HG03342 (cell line): ENCODE measurements around the gene GDI1.
A peak's percentile ranks its signal among the peaks of the same experiment; 100 is the strongest.
"Not testable (repeated sequence)": the region's sequence is repeated elsewhere in the genome, so short reads cannot be mapped to it uniquely, and the experiment has no call there.

ENCODE experiments used
- ATAC-seq: cut with Tn5 transposase; IDR thresholded peaks from one replicate; pipeline ENCODE4 v1.9.1; 2021; ENCODE audit warnings: mild to moderate bottlenecking, moderate library complexity; ENCODE audit not compliant: unreplicated experiment

GDI1 gene

GRCh38 chrX:154436983-154437752 is at the start of gene GDI1:
GDI1 (plus strand) TSS chrX:154437154; CDS start chrX:154437255, 101 bp downstream.
- no peak for ATAC-seq

- ATAC-seq: not testable (repeated sequence)
Observed at GRCh38 chrX:154388094-154388493, 48.9 kb upstream of the GDI1 start.

GRCh38 chrX:154388649-154389048 is 48.3 kb upstream of the GDI1 start:
- not testable (repeated sequence) for ATAC-seq

GRCh38 chrX:154389812-154390747 is 46.9 kb upstream of the GDI1 start:
- peak; percentile 63 for ATAC-seq

GRCh38 chrX:154396363-154396762 is 40.6 kb upstream of the GDI1 start:
- ATAC-seq: not testable (repeated sequence)

- ATAC-seq: peak; percentile 37
Observed at GRCh38 chrX:154396973-154397887, 39.7 kb upstream of the GDI1 start.

GRCh38 chrX:154397888-154398667 is 38.9 kb upstream of the GDI1 start, which contains the start of gene RPL10:
RPL10 (plus strand) TSS chrX:154398377; CDS start chrX:154398520, 143 bp downstream.
- ATAC-seq: peak; percentile 68

- peak; percentile 18 for ATAC-seq
Observed at GRCh38 chrX:154398668-154399526, 38.1 kb upstream of the GDI1 start.

- no peak for ATAC-seq
Observed at GRCh38 chrX:154399527-154400368, 37.2 kb upstream of the GDI1 start.

GRCh38 chrX:154400369-154400817 is 36.6 kb upstream of the GDI1 start:
- not testable (repeated sequence) for ATAC-seq

GRCh38 chrX:154401045-154401799 is 35.7 kb upstream of the GDI1 start:
- ATAC-seq: no peak

- ATAC-seq: no peak
Observed at GRCh38 chrX:154401918-154402621, 34.9 kb upstream of the GDI1 start.

- ATAC-seq: no peak
Observed at GRCh38 chrX:154402622-154403127, 34.3 kb upstream of the GDI1 start.

- no peak for ATAC-seq
Observed at GRCh38 chrX:154403192-154403591, 33.8 kb upstream of the GDI1 start.

GRCh38 chrX:154403858-154404257 is 33.1 kb upstream of the GDI1 start:
- ATAC-seq: no peak

GRCh38 chrX:154404625-154405192 is 32.2 kb upstream of the GDI1 start:
- no peak for ATAC-seq
